HepG2 (cell line): Measurements from ENCODE around the gene TMC4. TPM values are rescaled to one million over a fixed set of nuclear protein-coding genes. Genes with fewer than 3 reads are reported as not detected.
A peak's percentile ranks its signal among the peaks of the same experiment; 100 is the strongest.

Source experiments
- BCL6 ChIP-seq: IDR thresholded peaks from 2 replicates; pipeline ENCODE4 v1.6.1; 2016; ENCODE audit warnings: missing genetic modification reagents, missing compliant biosample characterization
- CCDC6 ChIP-seq: sonication (generic); formaldehyde crosslinking; IDR thresholded peaks from 2 replicates; pipeline ENCODE4 v1.8.1; 2022; ENCODE audit warnings: mild to moderate bottlenecking, missing genetic modification reagents, moderate library complexity
- CHCHD3 ChIP-seq: sonication (generic); formaldehyde crosslinking; IDR thresholded peaks from 2 replicates; pipeline ENCODE4 v1.8.0; 2022; ENCODE audit warnings: mild to moderate bottlenecking, missing genetic modification reagents, moderate library complexity
- DR1 ChIP-seq: sonication (generic); formaldehyde crosslinking; IDR thresholded peaks from 2 replicates; pipeline ENCODE4 v1.8.0; 2021; ENCODE audit warnings: mild to moderate bottlenecking, missing genetic modification reagents, inconsistent platforms
- ESRRA ChIP-seq: sonication (generic); formaldehyde crosslinking; IDR thresholded peaks from 2 replicates; pipeline ENCODE4 v1.5.1; 2020; ENCODE audit warnings: mild to moderate bottlenecking, low read depth, missing genetic modification reagents
- HDAC1 ChIP-seq: sonication (generic); formaldehyde crosslinking; IDR thresholded peaks from 2 replicates; pipeline ENCODE4 v1.5.1; 2020; ENCODE audit warnings: mild to moderate bottlenecking, missing genetic modification reagents
- KAT2B ChIP-seq: fragments of 150-350 bp; IDR thresholded peaks from 2 replicates; pipeline ENCODE4 v1.6.1; 2014; ENCODE audit warnings: low read depth, low read length, borderline replicate concordance
- NFAT5 ChIP-seq: sonication (generic); formaldehyde crosslinking; IDR thresholded peaks from 2 replicates; pipeline ENCODE4 v1.4.0; 2020; ENCODE audit warnings: missing genetic modification reagents
- NPAS2 ChIP-seq: sonication (generic); formaldehyde crosslinking; IDR thresholded peaks from 2 replicates; pipeline ENCODE4 v1.8.0; 2022; ENCODE audit warnings: mild to moderate bottlenecking, missing genetic modification reagents, borderline replicate concordance
- POLR2A ChIP-seq, 2 experiments: IDR thresholded peaks; 2 replicates each; pipeline ENCODE4 v1.6.1; 2011; ENCODE audit warnings: low read depth in 2 of 2, low read length in 2 of 2, mild to moderate bottlenecking in 1 of 2, moderate library complexity in 1 of 2; ENCODE audit not compliant: insufficient read depth in 1 of 2
- SAFB2 ChIP-seq: sonication (generic); formaldehyde crosslinking; IDR thresholded peaks from 2 replicates; pipeline ENCODE4 v1.5.1; 2020; ENCODE audit warnings: missing genetic modification reagents, low read depth, mild to moderate bottlenecking, borderline replicate concordance
- SNAPC2 ChIP-seq: sonication (generic); formaldehyde crosslinking; IDR thresholded peaks from 2 replicates; pipeline ENCODE4 v1.8.1; 2022; ENCODE audit warnings: mild to moderate bottlenecking, missing genetic modification reagents
- SP140L ChIP-seq: sonication (generic); formaldehyde crosslinking; IDR thresholded peaks from 2 replicates; pipeline ENCODE4 v1.4.0; 2020; ENCODE audit warnings: missing genetic modification reagents, borderline replicate concordance
- TGIF2 ChIP-seq: IDR thresholded peaks from 2 replicates; pipeline ENCODE4 v1.6.1; 2016; ENCODE audit warnings: control low read depth, missing compliant biosample characterization
- TRIM24 ChIP-seq: sonication (generic); formaldehyde crosslinking; IDR thresholded peaks from 2 replicates; pipeline ENCODE4 v1.8.0; 2022; ENCODE audit warnings: mild to moderate bottlenecking, missing genetic modification reagents
- ZBTB7A ChIP-seq: sonication (generic); formaldehyde crosslinking; IDR thresholded peaks from 2 replicates; pipeline ENCODE4 v1.8.0; 2022; ENCODE audit warnings: mild to moderate bottlenecking, missing genetic modification reagents
- ZFP36L2 ChIP-seq: sonication (generic); formaldehyde crosslinking; IDR thresholded peaks from 2 replicates; pipeline ENCODE4 v1.4.0; 2020; ENCODE audit warnings: missing genetic modification reagents
- ZKSCAN5 ChIP-seq: sonication (generic); formaldehyde crosslinking; IDR thresholded peaks from 2 replicates; pipeline ENCODE4 v1.5.1; 2020; ENCODE audit warnings: mild to moderate bottlenecking, missing genetic modification reagents
- ZNF530 ChIP-seq: sonication (generic); formaldehyde crosslinking; IDR thresholded peaks from 2 replicates; pipeline ENCODE4 v1.5.0; 2020; ENCODE audit warnings: low read depth, mild to moderate bottlenecking, missing genetic modification reagents
- ZNF546 ChIP-seq: sonication (generic); formaldehyde crosslinking; conservative IDR thresholded peaks from 2 replicates; pipeline ENCODE4 v1.8.1; 2023; ENCODE audit warnings: mild to moderate bottlenecking, missing genetic modification reagents
- ZNF549 ChIP-seq: sonication (generic); formaldehyde crosslinking; IDR thresholded peaks from 2 replicates; pipeline ENCODE4 v1.5.0; 2020; ENCODE audit warnings: missing genetic modification reagents
- ZNF75D ChIP-seq: sonication (generic); formaldehyde crosslinking; IDR thresholded peaks from 2 replicates; pipeline ENCODE4 v1.8.1; 2023; ENCODE audit warnings: missing genetic modification reagents, mild to moderate bottlenecking, borderline replicate concordance
- ZNF781 ChIP-seq: sonication (generic); formaldehyde crosslinking; IDR thresholded peaks from 2 replicates; pipeline ENCODE4 v1.5.1; 2020; ENCODE audit warnings: borderline replicate concordance, mild to moderate bottlenecking, missing genetic modification reagents; ENCODE audit errors: not compliant biosample characterization
- ZNF784 ChIP-seq: sonication (generic); formaldehyde crosslinking; IDR thresholded peaks from 2 replicates; pipeline ENCODE4 v1.5.1; 2020; ENCODE audit warnings: missing genetic modification reagents, mild to moderate bottlenecking, borderline replicate concordance
- ZNF891 ChIP-seq: sonication (generic); formaldehyde crosslinking; IDR thresholded peaks from 2 replicates; pipeline ENCODE4 v1.5.0; 2020; ENCODE audit warnings: mild to moderate bottlenecking, missing genetic modification reagents
- ZSCAN12 ChIP-seq: sonication (generic); formaldehyde crosslinking; IDR thresholded peaks from 2 replicates; pipeline ENCODE4 v1.9.0; 2021; ENCODE audit warnings: mild to moderate bottlenecking, missing genetic modification reagents
- polyA plus RNA-seq, 8 experiments: library from polyadenylated mRNA; depleted of rRNA in 3 of 8; stranded (reverse) in 7 of 8; unstranded in 1 of 8; fragments of >200 nt; fragmentation: Illumina TruSeq in 4 of 8; extraction: Trizol in 4 of 8; gene quantifications; 2 replicates each; pipeline versions ENCODE4 v1.2.1 to v1.2.3, GENCODE V29; 2011 to 2016; ENCODE audit warnings: low read depth in 4 of 8, missing spikeins in 1 of 8, mixed read lengths in 1 of 8; ENCODE audit not compliant: insufficient read depth in 1 of 8
- total RNA-seq, 5 experiments: library from RNA; depleted of rRNA; stranded (reverse); fragments of >200 nt; fragmentation: Illumina TruSeq; extraction: Trizol; gene quantifications; 2 replicates each; pipeline ENCODE4 v1.2.3, GENCODE V29; 2016; ENCODE audit warnings: low read depth in 1 of 5

The TMC4 gene
- total and polyA plus RNA-seq, 2 of the 13 experiments (the other 11 are each of a cell fraction or from before 2014, with no cell fraction given), result 0.13 to 0.24 TPM

GRCh38 chr19:54159352-54160181 lies 13.4 kb downstream of the TMC4 start, which contains the start of gene LENG1 (continued):
- TF ChIP-seq ZNF891 (CRISPR knock-in tag), result no peak
- TF ChIP-seq NPAS2 (CRISPR knock-in tag), result no peak
- TF ChIP-seq ZNF781 (CRISPR knock-in tag), result peak; percentile 57
- peak; percentile 73; the same call in 1 of the 2 replicates for TF ChIP-seq TGIF2 (CRISPR knock-in tag)
- no peak for TF ChIP-seq ZNF75D (CRISPR knock-in tag)
- peak; percentile 92 for TF ChIP-seq HDAC1
- TF ChIP-seq POLR2A (IDR thresholded peaks at IDR 0.05; ENCODE audit: insufficient read depth in 1 of 2, low read depth in 2 of 2, low read length in 2 of 2), result peak; percentile 47 to 62; a peak in 2 of 4 replicates
- TF ChIP-seq DR1, result peak; percentile 66
- no peak for TF ChIP-seq ZNF530 (CRISPR knock-in tag)
- no peak for TF ChIP-seq ZBTB7A
- TF ChIP-seq ZNF549 (CRISPR knock-in tag), result no peak
- TF ChIP-seq ZNF784 (CRISPR knock-in tag), result no peak
- TF ChIP-seq SAFB2, result no peak
- TF ChIP-seq CCDC6, result no peak
- TF ChIP-seq NFAT5, result no peak
- no peak for TF ChIP-seq KAT2B
- no peak for TF ChIP-seq ZKSCAN5 (CRISPR knock-in tag)
- 0 out of 2 replicates have a peak, but pooled peaks have one; percentile 49 for TF ChIP-seq ZNF546 (CRISPR knock-in tag)
- TF ChIP-seq ESRRA (CRISPR knock-in tag), result 0 out of 2 replicates have a peak, but pooled peaks have one; percentile 24
- TF ChIP-seq TRIM24 (CRISPR knock-in tag), result no peak
- TF ChIP-seq ZSCAN12 (CRISPR knock-in tag), result no peak
- no peak for TF ChIP-seq SP140L (CRISPR knock-in tag)
- peak; percentile 33; the same call in 1 of the 2 replicates for TF ChIP-seq BCL6 (CRISPR knock-in tag)
- no peak; the same call in 1 of the 2 replicates for TF ChIP-seq ZFP36L2 (CRISPR knock-in tag)
- TF ChIP-seq CHCHD3 (CRISPR knock-in tag), result no peak
- TF ChIP-seq SNAPC2 (CRISPR knock-in tag), result no peak; the same call in 1 of the 2 replicates
